ENCODE data around the gene FGF14.

Gene FGF14

GRCh38 chr13:102240110-102240509 is 161.7 kb downstream of the FGF14 start:
- Histone ChIP-seq H2BK5ac (ENCODE audit: low read length) (no peak overlapping the region), H3K23ac (ENCODE audit: low read length) (no peak overlapping the region), H4K5ac (ENCODE audit: low read length) (no peak overlapping the region), H4K8ac (ENCODE audit: low read depth, low read length) (no peak overlapping the region), H3K79me2 (ENCODE audit: control insufficient read depth, insufficient read depth, low read length) (no peaks in the 10 kb centered on the region), H2BK120ac (ENCODE audit: low read depth, low read length) (no peak overlapping the region), H2BK15ac (replicated peaks; ENCODE audit: low read depth) (no peak overlapping the region), H3K18ac (ENCODE audit: low read length) (no peak overlapping the region), H3K36me3 (ENCODE audit: control insufficient read depth, insufficient read depth, low read length) (no peaks in the 10 kb centered on the region), H3K27ac (ENCODE audit: low read depth, low read length) (no peak overlapping the region), H3K9ac (ENCODE audit: low read length) (no peak overlapping the region), H2AK5ac (ENCODE audit: low read length) (no peak overlapping the region), H3K4me2 (ENCODE audit: low read length) (no peak overlapping the region), H3K79me1 (ENCODE audit: low read length) (no peaks in the 10 kb centered on the region), H3K4ac (ENCODE audit: low read depth, low read length) (no peak overlapping the region), H3K56ac (ENCODE audit: low read length) (no peak overlapping the region), H3K4me3 (ENCODE audit: low read length) (no peak overlapping the region), H3K27me3 (ENCODE audit: insufficient read depth, low read length, poor library complexity) (no peaks in the 10 kb centered on the region), H3K4me1 (ENCODE audit: control insufficient read depth, low read depth, low read length) (no peaks in the 10 kb centered on the region)
- WGBS (ENCODE audit: extremely low coverage, insufficient coverage, low lambda C conversion rate): no CpG with 5 or more reads among the region's 3 CpGs
- no peak for DNase-seq

GRCh38 chr13:102237230-102237629 is 164.6 kb downstream of the FGF14 start:
- no peaks in the 10 kb centered on the region for H3K27me3 ChIP-seq (ENCODE audit: insufficient read depth, low read length, poor library complexity)
- H4K8ac ChIP-seq (ENCODE audit: low read depth, low read length): no peak overlapping the region
- H3K79me2 ChIP-seq (ENCODE audit: control insufficient read depth, insufficient read depth, low read length): no peaks in the 10 kb centered on the region
- DNase-seq: no peak
- no peak overlapping the region for H2AK5ac ChIP-seq (ENCODE audit: low read length)
- H3K4ac ChIP-seq (ENCODE audit: low read depth, low read length): no peak overlapping the region
- no peak overlapping the region for H2BK120ac ChIP-seq (ENCODE audit: low read depth, low read length)
- H2BK5ac ChIP-seq (ENCODE audit: low read length): no peak overlapping the region
- no peak overlapping the region for H2BK15ac ChIP-seq (replicated peaks; ENCODE audit: low read depth)
- H3K79me1 ChIP-seq (ENCODE audit: low read length): no peaks in the 10 kb centered on the region
- H3K56ac ChIP-seq (ENCODE audit: low read length): no peak overlapping the region
- H3K4me1 ChIP-seq (ENCODE audit: control insufficient read depth, low read depth, low read length): no peaks in the 10 kb centered on the region
- H3K4me2 ChIP-seq (ENCODE audit: low read length): no peak overlapping the region
- no peak overlapping the region for H4K5ac ChIP-seq (ENCODE audit: low read length)
- H3K23ac ChIP-seq (ENCODE audit: low read length): no peak overlapping the region
- no peak overlapping the region for H3K9ac ChIP-seq (ENCODE audit: low read length)
- H3K27ac ChIP-seq (ENCODE audit: low read depth, low read length): no peak overlapping the region
- WGBS (ENCODE audit: extremely low coverage, insufficient coverage, low lambda C conversion rate): no CpG with 5 or more reads among the region's 6 CpGs
- H3K4me3 ChIP-seq (ENCODE audit: low read length): no peak overlapping the region
- H3K36me3 ChIP-seq (ENCODE audit: control insufficient read depth, insufficient read depth, low read length): no peaks in the 10 kb centered on the region
- H3K18ac ChIP-seq (ENCODE audit: low read length): no peak overlapping the region

GRCh38 chr13:102236830-102237229 is 165.0 kb downstream of the FGF14 start:
- no peak overlapping the region for H2BK120ac ChIP-seq (ENCODE audit: low read depth, low read length)
- no peaks in the 10 kb centered on the region for H3K79me1 ChIP-seq (ENCODE audit: low read length)
- no peak overlapping the region for H3K27ac ChIP-seq (ENCODE audit: low read depth, low read length)
- no peak overlapping the region for H3K4me2 ChIP-seq (ENCODE audit: low read length)
- H3K56ac ChIP-seq (ENCODE audit: low read length): no peak overlapping the region
- H3K23ac ChIP-seq (ENCODE audit: low read length): no peak overlapping the region
- H3K4me1 ChIP-seq (ENCODE audit: control insufficient read depth, low read depth, low read length): no peaks in the 10 kb centered on the region
- no peak overlapping the region for H2BK15ac ChIP-seq (replicated peaks; ENCODE audit: low read depth)
- no peak overlapping the region for H2AK5ac ChIP-seq (ENCODE audit: low read length)
- no peaks in the 10 kb centered on the region for H3K79me2 ChIP-seq (ENCODE audit: control insufficient read depth, insufficient read depth, low read length)
- no CpG with 5 or more reads among the region's 8 CpGs for WGBS (ENCODE audit: extremely low coverage, insufficient coverage, low lambda C conversion rate)
- no peak overlapping the region for H4K8ac ChIP-seq (ENCODE audit: low read depth, low read length)
- H3K18ac ChIP-seq (ENCODE audit: low read length): no peak overlapping the region
- no peak overlapping the region for H2BK5ac ChIP-seq (ENCODE audit: low read length)
- no peaks in the 10 kb centered on the region for H3K27me3 ChIP-seq (ENCODE audit: insufficient read depth, low read length, poor library complexity)
- H3K9ac ChIP-seq (ENCODE audit: low read length): no peak overlapping the region
- no peak overlapping the region for H3K4me3 ChIP-seq (ENCODE audit: low read length)
- H4K5ac ChIP-seq (ENCODE audit: low read length): no peak overlapping the region
- no peaks in the 10 kb centered on the region for H3K36me3 ChIP-seq (ENCODE audit: control insufficient read depth, insufficient read depth, low read length)
- no peak overlapping the region for H3K4ac ChIP-seq (ENCODE audit: low read depth, low read length)
- no peak for DNase-seq

- H2BK15ac ChIP-seq (replicated peaks; ENCODE audit: low read depth): no peak overlapping the region
- no peak overlapping the region for H3K56ac ChIP-seq (ENCODE audit: low read length)
- no peak overlapping the region for H3K9ac ChIP-seq (ENCODE audit: low read length)
- no peaks in the 10 kb centered on the region for H3K79me2 ChIP-seq (ENCODE audit: control insufficient read depth, insufficient read depth, low read length)
- H2BK120ac ChIP-seq (ENCODE audit: low read depth, low read length): no peak overlapping the region
- no peaks in the 10 kb centered on the region for H3K79me1 ChIP-seq (ENCODE audit: low read length)
- H4K5ac ChIP-seq (ENCODE audit: low read length): no peak overlapping the region
- no peak overlapping the region for H3K27ac ChIP-seq (ENCODE audit: low read depth, low read length)
- H2AK5ac ChIP-seq (ENCODE audit: low read length): no peak overlapping the region
- no CpG with 5 or more reads among the region's 7 CpGs for WGBS (ENCODE audit: extremely low coverage, insufficient coverage, low lambda C conversion rate)
- no peaks in the 10 kb centered on the region for H3K27me3 ChIP-seq (ENCODE audit: insufficient read depth, low read length, poor library complexity)
- no peak overlapping the region for H3K23ac ChIP-seq (ENCODE audit: low read length)
- H2BK5ac ChIP-seq (ENCODE audit: low read length): no peak overlapping the region
- H3K4me2 ChIP-seq (ENCODE audit: low read length): no peak overlapping the region
- H3K18ac ChIP-seq (ENCODE audit: low read length): no peak overlapping the region
- no peak for DNase-seq
- H3K4me3 ChIP-seq (ENCODE audit: low read length): no peak overlapping the region
- no peaks in the 10 kb centered on the region for H3K36me3 ChIP-seq (ENCODE audit: control insufficient read depth, insufficient read depth, low read length)
- no peak overlapping the region for H3K4ac ChIP-seq (ENCODE audit: low read depth, low read length)
- no peak overlapping the region for H4K8ac ChIP-seq (ENCODE audit: low read depth, low read length)
- H3K4me1 ChIP-seq (ENCODE audit: control insufficient read depth, low read depth, low read length): no peaks in the 10 kb centered on the region
These were observed 165.5 kb downstream of the FGF14 start for GRCh38 chr13:102236341-102236740.

- Histone ChIP-seq H3K4me3 (ENCODE audit: low read length) (no peak overlapping the region), H4K5ac (ENCODE audit: low read length) (no peak overlapping the region), H3K4me1 (ENCODE audit: control insufficient read depth, low read depth, low read length) (no peaks in the 10 kb centered on the region), H2BK120ac (ENCODE audit: low read depth, low read length) (no peak overlapping the region), H3K18ac (ENCODE audit: low read length) (no peak overlapping the region), H3K4ac (ENCODE audit: low read depth, low read length) (no peak overlapping the region), H3K79me2 (ENCODE audit: control insufficient read depth, insufficient read depth, low read length) (no peaks in the 10 kb centered on the region), H4K8ac (ENCODE audit: low read depth, low read length) (no peak overlapping the region), H2BK5ac (ENCODE audit: low read length) (no peak overlapping the region), H2BK15ac (replicated peaks; ENCODE audit: low read depth) (no peak overlapping the region), H3K9ac (ENCODE audit: low read length) (no peak overlapping the region), H3K23ac (ENCODE audit: low read length) (no peak overlapping the region), H3K27ac (ENCODE audit: low read depth, low read length) (no peak overlapping the region), H3K36me3 (ENCODE audit: control insufficient read depth, insufficient read depth, low read length) (no peaks in the 10 kb centered on the region), H3K56ac (ENCODE audit: low read length) (no peak overlapping the region), H2AK5ac (ENCODE audit: low read length) (no peak overlapping the region), H3K27me3 (ENCODE audit: insufficient read depth, low read length, poor library complexity) (no peaks in the 10 kb centered on the region), H3K4me2 (ENCODE audit: low read length) (no peak overlapping the region), H3K79me1 (ENCODE audit: low read length) (no peaks in the 10 kb centered on the region)
- WGBS (ENCODE audit: extremely low coverage, insufficient coverage, low lambda C conversion rate): no CpG with 5 or more reads among the region's 1 CpG
- no peak for DNase-seq
These were observed 166.2 kb downstream of the FGF14 start for GRCh38 chr13:102235689-102236088.

GRCh38 chr13:102234618-102235017 is 167.2 kb downstream of the FGF14 start:
- H3K27ac ChIP-seq (ENCODE audit: low read depth, low read length): no peak overlapping the region
- H2BK15ac ChIP-seq (replicated peaks; ENCODE audit: low read depth): no peak overlapping the region
- H2BK120ac ChIP-seq (ENCODE audit: low read depth, low read length): no peak overlapping the region
- no peak overlapping the region for H3K56ac ChIP-seq (ENCODE audit: low read length)
- H3K79me1 ChIP-seq (ENCODE audit: low read length): no peaks in the 10 kb centered on the region
- no peak overlapping the region for H4K8ac ChIP-seq (ENCODE audit: low read depth, low read length)
- H3K4me3 ChIP-seq (ENCODE audit: low read length): no peak overlapping the region
- no peak overlapping the region for H4K5ac ChIP-seq (ENCODE audit: low read length)
- no peak overlapping the region for H2BK5ac ChIP-seq (ENCODE audit: low read length)
- H3K36me3 ChIP-seq (ENCODE audit: control insufficient read depth, insufficient read depth, low read length): no peaks in the 10 kb centered on the region
- H2AK5ac ChIP-seq (ENCODE audit: low read length): no peak overlapping the region
- no peak overlapping the region for H3K4ac ChIP-seq (ENCODE audit: low read depth, low read length)
- whole genome bisulfite sequencing (ENCODE audit: extremely low coverage, insufficient coverage, low lambda C conversion rate): no CpG with 5 or more reads among the region's 2 CpGs
- no peak overlapping the region for H3K9ac ChIP-seq (ENCODE audit: low read length)
- H3K4me1 ChIP-seq (ENCODE audit: control insufficient read depth, low read depth, low read length): no peaks in the 10 kb centered on the region
- no peaks in the 10 kb centered on the region for H3K27me3 ChIP-seq (ENCODE audit: insufficient read depth, low read length, poor library complexity)
- H3K18ac ChIP-seq (ENCODE audit: low read length): no peak overlapping the region
- H3K23ac ChIP-seq (ENCODE audit: low read length): no peak overlapping the region
- no peak for DNase-seq
- no peak overlapping the region for H3K4me2 ChIP-seq (ENCODE audit: low read length)
- no peaks in the 10 kb centered on the region for H3K79me2 ChIP-seq (ENCODE audit: control insufficient read depth, insufficient read depth, low read length)
